Skeletal muscle tissue (tissue), 4 donors: ENCODE data around the gene USP3. TPM values are rescaled to one million over a fixed set of nuclear protein-coding genes. Genes with fewer than 3 reads are reported as not detected.

ENCODE experiments used
- H3K27ac ChIP-seq: one replicate; pipeline ENCODE4 v1.7.0; 2013; ENCODE audit warnings: mild to moderate bottlenecking, low read depth, low read length, inconsistent platforms
- H3K27me3 ChIP-seq, 3 donors: one replicate each; pipeline ENCODE4 v1.7.0; 2013; ENCODE audit warnings: low read length in 3 of 3; ENCODE audit not compliant: control insufficient read depth in 3 of 3, insufficient read depth in 3 of 3
- H3K36me3 ChIP-seq, 3 donors: one replicate each; pipeline ENCODE4 v1.7.0; 2013; ENCODE audit warnings: low read length in 3 of 3; ENCODE audit not compliant: control insufficient read depth in 3 of 3, insufficient read depth in 3 of 3
- H3K4me1 ChIP-seq, 3 donors: one replicate each; pipeline ENCODE4 v1.7.0; 2013; ENCODE audit warnings: low read length in 3 of 3, mild to moderate bottlenecking in 3 of 3; ENCODE audit not compliant: control insufficient read depth in 3 of 3, insufficient read depth in 3 of 3
- H3K4me3 ChIP-seq, 3 donors: one replicate each; pipeline ENCODE4 v1.7.0; 2013; ENCODE audit warnings: low read length in 3 of 3
- H3K9ac ChIP-seq, 3 donors: one replicate each; pipeline ENCODE4 v1.7.0; 2013; ENCODE audit warnings: low read length in 3 of 3, mild to moderate bottlenecking in 3 of 3, moderate library complexity in 2 of 3, low read depth in 1 of 3
- H3K9me3 ChIP-seq, 3 donors: one replicate each; pipeline ENCODE4 v1.7.0; 2013; ENCODE audit warnings: low read length in 3 of 3; ENCODE audit not compliant: control insufficient read depth in 3 of 3
- total RNA-seq: library from RNA; depleted of rRNA; stranded (reverse); fragments of >200 nt; gene quantifications from one replicate; pipeline ENCODE4 v1.2.3, GENCODE V29; 2014
- donor health status: Osteomylitis.

USP3 gene
- total RNA-seq, 1 donor from 2014 or later: 33.4 TPM

DNA sequence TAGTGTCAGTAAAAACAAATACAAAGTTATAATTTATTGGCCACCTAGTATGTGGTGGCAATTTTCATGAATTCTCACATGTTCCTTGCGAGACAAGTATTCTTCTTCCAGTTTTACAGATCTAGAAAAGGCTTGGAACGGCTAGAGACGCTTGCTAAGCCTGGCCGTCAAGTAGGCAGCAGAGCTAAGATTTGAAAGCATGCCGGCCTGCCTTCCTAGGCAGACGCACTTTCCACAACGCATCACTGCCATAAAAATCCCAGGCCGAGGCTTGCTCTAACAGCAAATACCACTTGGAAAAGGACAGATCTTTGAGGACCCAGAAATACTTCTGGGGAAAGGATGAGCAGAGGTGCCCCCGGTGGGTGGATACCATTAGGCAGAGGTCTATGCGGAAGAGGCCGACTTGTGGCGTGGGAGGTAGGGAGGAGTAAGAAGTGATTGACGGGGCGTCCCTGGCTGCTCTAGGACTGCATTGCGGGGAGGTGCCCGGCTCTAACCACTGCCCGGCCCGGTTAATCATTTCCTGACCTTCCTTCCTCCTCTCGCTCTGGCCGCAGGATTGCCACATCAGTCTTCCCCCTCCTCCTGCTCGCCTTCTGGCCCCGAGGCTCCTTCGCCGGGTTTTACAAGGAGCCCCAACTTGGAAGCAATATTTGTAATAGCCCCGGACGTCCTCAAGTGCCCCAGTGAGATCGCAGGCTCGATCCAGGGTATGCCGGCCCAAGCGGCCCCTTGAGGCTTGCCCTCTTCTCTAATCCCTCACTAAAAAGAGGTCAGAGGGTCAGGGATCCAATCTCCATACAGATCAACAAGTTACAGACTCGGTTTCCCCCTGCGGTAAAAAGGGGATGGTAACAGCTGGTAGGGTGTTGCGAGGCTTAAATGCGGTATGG is 1.3 kb upstream of the USP3 start:
- Histone ChIP-seq H3K9me3 (no peaks in the 10 kb centered on the region), H3K4me1 (peaks cover 31 to 41% (median 37%) of the 10 kb centered on the region in 3 donors), H3K4me3 (peak overlapping the region; percentile 68 to 86 (median 70)), H3K9ac (peak overlapping the region; percentile 76 to 96 (median 94)), H3K27me3 (no peaks in the 10 kb centered on the region), H3K27ac (peak overlapping the region; percentile 99), H3K36me3 (no peaks in the 10 kb centered on the region)

GRCh38 chr15:63503739-63504246 is 600 bp upstream of the USP3 start:
- Histone ChIP-seq H3K9me3 (no peaks in the 10 kb centered on the region), H3K27me3 (no peaks in the 10 kb centered on the region), H3K4me3 (peak overlapping the region; percentile 68 to 86 (median 70)), H3K27ac (peak overlapping the region; percentile 99), H3K36me3 (no peaks in the 10 kb centered on the region), H3K9ac (peak overlapping the region; percentile 76 to 96 (median 94)), H3K4me1 (peaks cover 31 to 41% (median 34%) of the 10 kb centered on the region in 3 donors)

- Histone ChIP-seq H3K36me3 (no peaks in the 10 kb centered on the region), H3K27me3 (no peaks in the 10 kb centered on the region), H3K9ac (peak overlapping the region; percentile 91 to 95 (median 94)), H3K4me3 (peak overlapping the region; percentile 72 to 92 (median 87)), H3K9me3 (no peaks in the 10 kb centered on the region), H3K4me1 (peaks cover 33 to 54% (median 47%) of the 10 kb centered on the region in 3 donors), H3K27ac (peak overlapping the region; percentile 99)
Measured at GRCh38 chr15:63504979-63505841, 817 bp downstream of the USP3 start.

DNA sequence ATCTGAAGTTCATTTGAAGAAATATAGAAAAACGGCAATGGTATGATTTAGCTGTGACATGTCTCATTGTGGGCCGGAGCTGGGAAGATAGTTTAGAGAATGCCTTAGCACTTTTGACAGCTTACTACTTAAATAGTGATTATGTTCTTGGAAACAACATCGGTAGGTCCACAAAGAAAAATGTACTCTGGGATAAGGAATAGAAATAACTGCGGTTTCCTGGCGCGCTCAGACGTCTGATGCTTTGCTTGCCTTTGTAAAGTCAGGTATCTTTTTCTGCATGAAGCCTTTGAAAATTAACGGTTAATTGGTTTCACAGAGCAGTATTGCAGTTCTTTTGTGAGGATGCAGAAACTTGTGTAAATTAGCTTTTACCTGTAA is 1.4 kb downstream of the USP3 start:
- H3K4me1 ChIP-seq: peaks cover 32 to 54% (median 47%) of the 10 kb centered on the region in 3 donors
- peak overlapping the region; percentile 91 to 95 (median 94) for H3K9ac ChIP-seq
- peak overlapping the region; percentile 72 to 92 (median 87) for H3K4me3 ChIP-seq
- peak overlapping the region; percentile 99 for H3K27ac ChIP-seq
- H3K27me3 ChIP-seq: no peaks in the 10 kb centered on the region
- H3K9me3 ChIP-seq: no peaks in the 10 kb centered on the region
- H3K36me3 ChIP-seq: no peaks in the 10 kb centered on the region

DNA sequence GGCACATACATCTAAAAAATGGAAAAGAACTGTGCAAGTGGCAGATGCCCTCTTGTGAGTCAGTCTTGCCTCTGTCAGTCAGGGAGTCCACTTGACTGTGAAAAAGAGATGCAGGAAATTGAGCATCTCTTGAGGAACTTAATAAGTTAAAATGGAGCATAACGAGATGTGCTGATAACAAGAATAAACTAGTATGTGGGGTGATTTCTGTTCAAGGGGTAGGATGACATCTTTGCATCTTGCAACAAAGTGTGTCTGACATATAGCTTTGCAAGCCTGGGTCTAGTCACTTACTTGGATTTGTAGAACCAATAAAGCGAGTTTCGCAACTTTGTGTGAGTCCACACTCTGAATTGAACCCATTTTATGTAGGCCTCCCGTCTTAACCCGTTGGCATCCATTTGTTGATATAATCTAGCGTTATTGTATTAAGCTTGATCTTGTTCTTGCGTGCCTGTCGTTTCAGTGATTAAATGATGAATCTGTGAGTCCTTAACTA is 2.2 kb downstream of the USP3 start:
- H3K36me3 ChIP-seq: no peaks in the 10 kb centered on the region
- H3K9ac ChIP-seq: peak overlapping the region in 2 of 3 donors; percentile 91 to 94
- no peak overlapping the region for H3K27ac ChIP-seq
- peaks cover 28 to 50% (median 44%) of the 10 kb centered on the region in 3 donors for H3K4me1 ChIP-seq
- H3K9me3 ChIP-seq: no peaks in the 10 kb centered on the region
- H3K27me3 ChIP-seq: no peaks in the 10 kb centered on the region
- H3K4me3 ChIP-seq: peak overlapping the region in 1 of 3 donors; percentile 38

DNA sequence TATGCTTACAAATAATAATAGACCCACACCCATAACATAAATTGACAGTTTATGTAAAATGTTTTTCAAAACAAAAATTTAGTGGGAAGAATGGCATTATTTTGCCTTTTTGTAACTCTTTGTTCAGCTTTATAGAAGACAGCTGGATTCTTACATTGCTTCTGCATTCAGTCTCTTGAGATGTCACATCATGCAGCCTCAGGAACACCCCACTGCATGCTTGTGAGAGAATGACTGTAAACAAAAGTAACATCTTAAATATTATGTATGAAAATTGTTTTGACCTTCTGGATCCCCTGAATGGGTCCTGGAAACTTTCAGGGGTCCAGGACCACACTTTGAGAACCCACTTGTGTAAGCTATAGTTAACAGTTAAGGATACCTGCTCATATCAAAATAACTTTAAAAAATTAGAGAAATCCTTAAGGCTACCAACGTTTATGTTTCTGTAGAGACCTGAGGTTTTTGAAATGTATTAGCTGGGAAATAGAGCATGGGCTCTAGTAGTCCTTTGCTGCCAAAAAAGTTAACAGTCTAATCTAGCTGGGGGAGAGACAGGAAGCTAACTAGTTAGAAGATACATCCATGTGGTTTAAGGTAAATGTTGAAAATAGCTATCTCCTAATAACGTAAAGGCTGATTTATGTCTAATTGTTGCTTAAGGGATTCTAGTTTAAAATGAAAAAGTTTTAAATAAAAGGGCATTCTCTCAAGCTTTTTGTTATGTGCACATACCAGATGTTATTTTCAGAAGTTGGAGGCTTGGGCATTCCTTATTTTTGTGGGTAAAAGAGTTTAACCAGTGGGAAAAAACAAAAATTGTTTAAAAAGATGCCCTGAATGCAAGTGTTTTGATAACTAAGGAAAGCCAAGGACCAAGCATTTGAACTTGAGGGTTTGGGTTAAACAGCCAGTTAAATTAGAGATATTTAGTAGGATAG is 3.8 kb downstream of the USP3 start:
- Histone ChIP-seq H3K9me3 (no peaks in the 10 kb centered on the region), H3K4me1 (peaks cover 21 to 37% (median 35%) of the 10 kb centered on the region in 3 donors), H3K9ac (no peak overlapping the region), H3K27ac (no peak overlapping the region), H3K36me3 (no peaks in the 10 kb centered on the region), H3K27me3 (no peaks in the 10 kb centered on the region), H3K4me3 (no peak overlapping the region)

GRCh38 chr15:63509056-63509954 is 4.9 kb downstream of the USP3 start:
- Histone ChIP-seq H3K36me3 (no peaks in the 10 kb centered on the region), H3K9me3 (no peaks in the 10 kb centered on the region), H3K27me3 (no peaks in the 10 kb centered on the region), H3K4me1 (peaks cover 12 to 33% (median 27%) of the 10 kb centered on the region in 3 donors), H3K27ac (no peak overlapping the region), H3K4me3 (no peak overlapping the region), H3K9ac (no peak overlapping the region)

DNA sequence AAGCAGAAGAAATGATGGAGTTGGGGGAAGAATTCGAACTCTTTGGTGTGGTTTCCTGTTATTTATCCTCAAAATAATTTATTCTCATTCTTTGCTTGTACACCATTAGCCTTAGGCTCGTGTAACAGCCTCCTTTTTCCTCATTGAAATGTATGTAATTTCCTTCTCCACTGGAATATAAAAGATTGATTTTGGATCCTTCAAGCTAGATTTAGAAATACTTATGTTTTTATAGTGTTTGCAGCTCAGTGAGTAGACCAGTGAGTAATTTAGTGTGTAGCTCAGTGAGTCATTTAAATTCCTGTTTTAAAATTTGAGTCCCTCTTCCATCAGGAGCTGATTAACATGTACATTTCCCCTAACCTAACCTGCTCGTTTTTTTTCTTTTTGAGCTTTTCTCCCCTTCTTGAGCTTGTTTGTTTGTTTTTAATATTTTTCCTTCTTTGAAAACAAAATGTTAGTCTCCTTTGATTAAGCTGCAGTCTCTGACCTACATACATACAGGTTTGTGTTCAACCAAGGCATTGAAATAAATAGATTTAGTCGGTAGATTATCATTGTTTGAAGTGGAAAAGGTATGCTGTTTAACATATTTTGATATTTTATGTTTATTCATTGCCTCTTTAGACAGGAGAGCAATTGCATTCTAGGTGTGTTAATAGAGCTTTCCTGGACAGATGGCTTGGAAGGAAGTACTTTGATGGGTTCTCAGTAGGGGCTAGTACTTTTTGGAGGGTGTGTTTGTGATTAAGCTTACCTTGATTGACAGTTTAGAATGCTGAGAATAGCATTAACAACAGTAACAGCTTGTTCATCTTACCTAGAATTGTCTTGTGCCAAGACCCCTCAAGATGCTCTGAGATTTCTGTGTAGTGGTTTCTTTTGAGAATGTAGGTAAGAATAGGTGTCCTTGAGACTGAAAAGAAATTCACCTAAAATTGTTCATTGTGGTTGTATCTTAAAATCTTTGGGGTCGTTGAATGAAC is 5.9 kb downstream of the USP3 start:
- Histone ChIP-seq H3K9me3 (no peaks in the 10 kb centered on the region), H3K4me3 (no peak overlapping the region), H3K36me3 (no peaks in the 10 kb centered on the region), H3K9ac (no peak overlapping the region), H3K27me3 (no peaks in the 10 kb centered on the region), H3K27ac (no peak overlapping the region), H3K4me1 (peaks cover 19 to 39% (median 31%) of the 10 kb centered on the region in 3 donors)
